Measurements from ENCODE around the gene TMEM154. TPM values are rescaled to one million over a fixed set of nuclear protein-coding genes. Genes with fewer than 3 reads are reported as not detected.

The TMEM154 gene
- total and polyA plus RNA-seq, 4 donors: 1.6 to 18.9 (median 8.5) TPM

GRCh38 chr4:152687974-152688599, 8.3 kb upstream of the TMEM154 start:
- H3K4me1 ChIP-seq (ENCODE audit: control insufficient read depth in 5 of 5, insufficient read depth in 5 of 5, low read length in 5 of 5): peaks cover 0 to 7% (median 0%) of the 10 kb centered on the region in 5 donors
- H3K36me3 ChIP-seq (ENCODE audit: control insufficient read depth in 4 of 4, insufficient read depth in 4 of 4, low read length in 4 of 4): no peaks in the 10 kb centered on the region
- no peak for TF ChIP-seq CTCF (IDR thresholded peaks at IDR 0.05; ENCODE audit: control extremely low read depth, extremely low read depth)
- DNase-seq (no peak), ATAC-seq (ENCODE audit: insufficient read depth, low FRiP score) (no peak)
- H3K9me3 ChIP-seq (ENCODE audit: control insufficient read depth in 4 of 4, insufficient read depth in 3 of 4, low read length in 3 of 4): no peaks in the 10 kb centered on the region
- no peak overlapping the region for H3K4me3 ChIP-seq
- WGBS, 2 donors: 79% methylated on average over 2 of the region's 2 CpGs
- peaks cover 0 to 6% (median 0%) of the 10 kb centered on the region in 3 donors for H3K27me3 ChIP-seq (ENCODE audit: control insufficient read depth in 3 of 3, insufficient read depth in 3 of 3, low read length in 2 of 3)
- no peak overlapping the region for H3K9ac ChIP-seq (ENCODE audit: insufficient read depth in 1 of 2, low read length in 2 of 2)
- H3K27ac ChIP-seq (ENCODE audit: low read depth in 1 of 2, low read length in 1 of 2): no peak overlapping the region

- 50 to 80% methylated on average over 8 of the region's 8 CpGs for WGBS, 2 donors
- no peaks in the 10 kb centered on the region for H3K9me3 ChIP-seq (ENCODE audit: control insufficient read depth in 4 of 4, insufficient read depth in 3 of 4, low read length in 3 of 4)
- H3K4me3 ChIP-seq: no peak overlapping the region
- no peak for ATAC-seq (ENCODE audit: insufficient read depth, low FRiP score)
- H3K27ac ChIP-seq (ENCODE audit: low read depth in 1 of 2, low read length in 1 of 2): no peak overlapping the region
- H3K27me3 ChIP-seq (ENCODE audit: control insufficient read depth in 3 of 3, insufficient read depth in 3 of 3, low read length in 2 of 3): peaks cover 0 to 6% (median 0%) of the 10 kb centered on the region in 3 donors
- no peaks in the 10 kb centered on the region for H3K36me3 ChIP-seq (ENCODE audit: control insufficient read depth in 4 of 4, insufficient read depth in 4 of 4, low read length in 4 of 4)
- no peak overlapping the region for H3K9ac ChIP-seq (ENCODE audit: insufficient read depth in 1 of 2, low read length in 2 of 2)
- H3K4me1 ChIP-seq (ENCODE audit: control insufficient read depth in 5 of 5, insufficient read depth in 5 of 5, low read length in 5 of 5): peaks cover 0 to 7% (median 0%) of the 10 kb centered on the region in 5 donors
- no peak for TF ChIP-seq CTCF (IDR thresholded peaks at IDR 0.05; ENCODE audit: control extremely low read depth, extremely low read depth)
- DNase-seq: no peak
Observed at GRCh38 chr4:152686452-152687013, 6.7 kb upstream of the TMEM154 start.

- H3K27ac ChIP-seq (ENCODE audit: low read depth in 1 of 2, low read length in 1 of 2): no peak overlapping the region
- DNase-seq: no peak
- peaks cover 0 to 7% (median 0%) of the 10 kb centered on the region in 5 donors for H3K4me1 ChIP-seq (ENCODE audit: control insufficient read depth in 5 of 5, insufficient read depth in 5 of 5, low read length in 5 of 5)
- no peaks in the 10 kb centered on the region for H3K9me3 ChIP-seq (ENCODE audit: control insufficient read depth in 4 of 4, insufficient read depth in 3 of 4, low read length in 3 of 4)
- TF ChIP-seq CTCF (IDR thresholded peaks at IDR 0.05; ENCODE audit: control extremely low read depth, extremely low read depth): no peak
- WGBS, 2 donors: 78 to 87% methylated on average over 2 of the region's 2 CpGs
- H3K9ac ChIP-seq (ENCODE audit: insufficient read depth in 1 of 2, low read length in 2 of 2): no peak overlapping the region
- H3K4me3 ChIP-seq: no peak overlapping the region
- no peaks in the 10 kb centered on the region for H3K36me3 ChIP-seq (ENCODE audit: control insufficient read depth in 4 of 4, insufficient read depth in 4 of 4, low read length in 4 of 4)
- peaks cover 0 to 6% (median 0%) of the 10 kb centered on the region in 3 donors for H3K27me3 ChIP-seq (ENCODE audit: control insufficient read depth in 3 of 3, insufficient read depth in 3 of 3, low read length in 2 of 3)
- ATAC-seq (ENCODE audit: insufficient read depth, low FRiP score): no peak
Observed at GRCh38 chr4:152684587-152684986, 4.8 kb upstream of the TMEM154 start.

Measured in lung (tissue), 12 donors.